Upper lobe of right lung (tissue), 1 donor: Measurements from ENCODE around the gene SLCO3A1. TPM values are rescaled to one million over a fixed set of nuclear protein-coding genes. Genes with fewer than 3 reads are reported as not detected.

ENCODE experiments used
- ATAC-seq: fragments of 200-7000 bp; cut with Tn5 transposase; one replicate; pipeline ENCODE4 v1.9.1; 2020; ENCODE audit warnings: mild to moderate bottlenecking, moderate library complexity
- DNase-seq: peaks from one replicate; pipeline ENCODE4 v3.0.0-alpha.2; 2020
- H3K27ac ChIP-seq: fragments of 200-600 bp; one replicate; pipeline ENCODE4 v1.8.0; 2022
- H3K27me3 ChIP-seq: fragments of 200-600 bp; one replicate; pipeline ENCODE4 v1.8.0; 2022; ENCODE audit warnings: mild to moderate bottlenecking
- H3K36me3 ChIP-seq: fragments of 200-600 bp; one replicate; pipeline ENCODE4 v1.8.0; 2022
- H3K4me1 ChIP-seq: fragments of 200-600 bp; one replicate; pipeline ENCODE4 v1.8.0; 2022
- H3K4me3 ChIP-seq: fragments of 200-600 bp; one replicate; pipeline ENCODE4 v1.8.0; 2022; ENCODE audit warnings: mild to moderate bottlenecking
- H3K9me3 ChIP-seq: fragments of 200-600 bp; one replicate; pipeline ENCODE4 v1.8.0; 2022
- intact Hi-C: fragments of 100-400 bp; cut with DNase I; formaldehyde crosslinking; loops from one replicate; pipeline ENCODE4 v1.11.0; 2022
- total RNA-seq: library from RNA; stranded (reverse); fragmentation: NEBNext Ultra II Directional; extraction: Animal tissue kit (Norgen Biotek cat#: 25700); gene quantifications from one replicate; pipeline ENCODE4 v1.2.1, GENCODE V29; 2021
- TF ChIP-seq, protein P1 (sequence below): fragments of 200-600 bp; IDR thresholded peaks from one replicate; pipeline ENCODE4 v1.8.0; 2022; ENCODE audit warnings: antibody characterized with exemption
- donor health status: DM: no; HTN: yes; CAD: no; lungs with severe emphysema.

The SLCO3A1 gene
- total RNA-seq, 1 donor from 2014 or later, result 50.6 TPM

DNA sequence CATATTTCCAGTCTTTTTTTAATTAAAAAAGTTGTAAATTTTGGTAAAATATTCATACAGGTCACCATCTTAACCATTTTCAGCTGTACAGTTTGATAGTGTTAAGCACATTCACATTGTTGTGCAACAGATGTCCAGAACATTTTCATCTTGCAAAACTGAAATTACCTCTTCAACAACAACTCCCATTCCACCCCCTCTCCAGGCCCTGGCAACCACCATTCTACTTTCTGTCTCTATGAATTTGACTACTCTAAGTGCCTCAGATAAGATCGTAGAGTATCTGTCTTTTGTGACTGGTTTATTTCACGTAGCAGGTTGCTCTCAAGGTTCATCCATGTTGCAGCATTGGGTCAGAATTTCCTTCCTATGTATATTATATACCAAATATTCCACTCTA lies 76.0 kb downstream of the SLCO3A1 start:
- TF ChIP-seq, protein P1, sequence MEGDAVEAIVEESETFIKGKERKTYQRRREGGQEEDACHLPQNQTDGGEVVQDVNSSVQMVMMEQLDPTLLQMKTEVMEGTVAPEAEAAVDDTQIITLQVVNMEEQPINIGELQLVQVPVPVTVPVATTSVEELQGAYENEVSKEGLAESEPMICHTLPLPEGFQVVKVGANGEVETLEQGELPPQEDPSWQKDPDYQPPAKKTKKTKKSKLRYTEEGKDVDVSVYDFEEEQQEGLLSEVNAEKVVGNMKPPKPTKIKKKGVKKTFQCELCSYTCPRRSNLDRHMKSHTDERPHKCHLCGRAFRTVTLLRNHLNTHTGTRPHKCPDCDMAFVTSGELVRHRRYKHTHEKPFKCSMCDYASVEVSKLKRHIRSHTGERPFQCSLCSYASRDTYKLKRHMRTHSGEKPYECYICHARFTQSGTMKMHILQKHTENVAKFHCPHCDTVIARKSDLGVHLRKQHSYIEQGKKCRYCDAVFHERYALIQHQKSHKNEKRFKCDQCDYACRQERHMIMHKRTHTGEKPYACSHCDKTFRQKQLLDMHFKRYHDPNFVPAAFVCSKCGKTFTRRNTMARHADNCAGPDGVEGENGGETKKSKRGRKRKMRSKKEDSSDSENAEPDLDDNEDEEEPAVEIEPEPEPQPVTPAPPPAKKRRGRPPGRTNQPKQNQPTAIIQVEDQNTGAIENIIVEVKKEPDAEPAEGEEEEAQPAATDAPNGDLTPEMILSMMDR, result no peak
- Histone ChIP-seq H3K4me1 (peaks cover 39% of the 10 kb centered on the region), H3K9me3 (no peaks in the 10 kb centered on the region), H3K36me3 (no peaks in the 10 kb centered on the region), H3K27ac (peak overlapping the region; percentile 44), H3K4me3 (no peak overlapping the region), H3K27me3 (no peaks in the 10 kb centered on the region)
- intact Hi-C loops, result no loop called here
- DNase-seq (no peak), ATAC-seq (peak; percentile 45)

DNA sequence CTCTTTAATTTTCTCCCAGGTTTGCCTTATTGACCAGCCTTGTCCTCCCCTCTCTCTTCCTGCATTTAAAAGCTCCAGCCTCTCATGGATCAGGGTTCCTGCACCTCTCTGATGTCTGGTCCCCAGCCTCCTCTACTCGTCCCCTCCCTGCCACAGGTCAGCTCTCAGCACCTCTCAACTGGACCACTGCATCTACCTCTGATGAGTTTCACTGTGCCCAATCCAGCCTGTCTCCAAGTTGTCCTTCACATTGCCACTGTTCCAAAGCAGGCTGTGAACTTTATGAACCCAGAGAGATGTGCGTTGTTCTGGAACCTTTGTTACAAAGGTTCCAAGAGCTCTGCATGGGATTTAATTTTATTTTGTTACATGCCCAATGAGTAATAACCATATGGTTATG lies 76.6 kb downstream of the SLCO3A1 start:
- Histone ChIP-seq H3K27me3 (no peaks in the 10 kb centered on the region), H3K4me1 (peaks cover 39% of the 10 kb centered on the region), H3K27ac (peak overlapping the region; percentile 24), H3K4me3 (no peak overlapping the region), H3K36me3 (no peaks in the 10 kb centered on the region), H3K9me3 (no peaks in the 10 kb centered on the region)
- TF ChIP-seq, protein P1, result no peak
- intact Hi-C loops, result no loop called here
- no peak for ATAC-seq
- no peak for DNase-seq

DNA sequence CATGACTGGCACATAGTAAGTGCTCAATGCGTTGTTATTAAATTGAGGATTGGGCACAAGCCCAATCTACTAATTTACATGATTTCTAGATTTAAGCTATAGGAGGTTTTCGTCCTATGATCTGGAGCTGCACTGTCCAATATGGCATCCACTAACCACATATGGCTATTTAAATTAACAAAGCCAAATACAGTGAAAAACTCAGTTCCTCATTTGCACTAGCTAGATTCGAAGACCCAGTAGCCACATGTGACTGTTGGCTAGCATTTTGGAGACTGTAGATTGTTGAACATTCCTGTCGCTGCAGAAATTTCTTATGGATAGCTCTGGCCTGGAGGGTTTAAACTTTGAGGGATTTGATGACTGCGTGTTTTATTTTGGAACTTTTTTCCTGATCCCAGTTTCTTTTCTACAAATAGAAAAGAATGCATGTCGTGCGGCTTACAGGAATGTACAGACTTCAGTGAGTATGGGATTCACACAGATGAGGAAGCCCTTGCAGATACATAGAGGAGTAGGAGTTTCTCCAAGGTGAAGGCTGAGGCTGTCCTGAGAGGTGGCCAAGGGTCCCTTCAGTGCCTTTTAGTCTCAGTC lies 82.8 kb downstream of the SLCO3A1 start:
- Histone ChIP-seq H3K4me1 (peaks cover 45% of the 10 kb centered on the region), H3K27me3 (no peaks in the 10 kb centered on the region), H3K9me3 (no peaks in the 10 kb centered on the region), H3K4me3 (no peak overlapping the region), H3K36me3 (no peaks in the 10 kb centered on the region), H3K27ac (no peak overlapping the region)
- TF ChIP-seq, protein P1, result no peak
- ATAC-seq, result no peak
- intact Hi-C loops, result no loop called here
- no peak for DNase-seq

DNA sequence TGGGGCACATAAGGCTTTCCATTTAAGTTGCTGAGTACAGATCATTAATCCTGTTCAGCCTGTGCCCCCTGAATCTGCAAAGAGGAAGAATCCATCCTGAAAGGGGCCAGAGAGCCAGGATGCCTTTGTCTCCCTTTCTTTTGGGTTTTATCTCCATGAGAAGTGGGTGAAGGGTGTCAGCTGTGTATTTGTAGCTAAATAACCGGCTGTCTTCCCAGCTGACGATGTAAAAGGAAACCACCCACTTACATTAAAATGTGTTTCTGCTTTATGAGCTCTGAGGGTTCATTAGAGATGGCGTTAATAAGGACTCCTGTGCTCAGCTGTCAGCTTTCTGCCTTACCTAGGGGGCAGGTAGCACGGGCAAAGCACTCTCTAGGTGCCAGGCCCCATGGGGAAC lies 83.4 kb downstream of the SLCO3A1 start:
- Histone ChIP-seq H3K4me3 (no peak overlapping the region), H3K4me1 (peaks cover 48% of the 10 kb centered on the region), H3K36me3 (no peaks in the 10 kb centered on the region), H3K27ac (no peak overlapping the region), H3K27me3 (no peaks in the 10 kb centered on the region), H3K9me3 (no peaks in the 10 kb centered on the region)
- ATAC-seq (no peak), DNase-seq (no peak)
- intact Hi-C loops, result no loop called here
- TF ChIP-seq, protein P1, result no peak

DNA sequence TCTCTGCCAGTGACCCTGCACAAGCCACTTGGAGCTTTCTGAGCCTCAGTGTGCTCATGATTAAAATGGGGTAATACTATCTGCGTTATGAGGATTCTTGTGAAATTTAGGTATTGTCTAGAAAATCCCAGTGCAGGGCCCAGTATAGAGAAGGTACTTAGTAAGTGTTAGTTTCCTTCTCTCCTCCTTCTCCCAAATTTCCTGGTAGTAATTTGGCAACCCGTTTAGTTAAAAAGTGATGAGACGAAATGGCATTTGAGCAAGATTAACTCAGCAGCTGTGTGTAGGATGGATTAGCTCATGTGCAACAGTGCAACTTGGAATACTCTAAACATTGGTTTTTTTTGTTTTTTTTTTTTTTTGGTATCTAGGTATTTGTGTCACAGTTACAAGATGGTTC lies 84.6 kb downstream of the SLCO3A1 start:
- no peak overlapping the region for H3K4me3 ChIP-seq
- ATAC-seq (no peak), DNase-seq (no peak)
- no peaks in the 10 kb centered on the region for H3K9me3 ChIP-seq
- TF ChIP-seq, protein P1, result no peak
- intact Hi-C loops, result no loop called here
- H3K36me3 ChIP-seq, result no peaks in the 10 kb centered on the region
- no peaks in the 10 kb centered on the region for H3K27me3 ChIP-seq
- no peak overlapping the region for H3K27ac ChIP-seq
- H3K4me1 ChIP-seq, result peaks cover 60% of the 10 kb centered on the region

DNA sequence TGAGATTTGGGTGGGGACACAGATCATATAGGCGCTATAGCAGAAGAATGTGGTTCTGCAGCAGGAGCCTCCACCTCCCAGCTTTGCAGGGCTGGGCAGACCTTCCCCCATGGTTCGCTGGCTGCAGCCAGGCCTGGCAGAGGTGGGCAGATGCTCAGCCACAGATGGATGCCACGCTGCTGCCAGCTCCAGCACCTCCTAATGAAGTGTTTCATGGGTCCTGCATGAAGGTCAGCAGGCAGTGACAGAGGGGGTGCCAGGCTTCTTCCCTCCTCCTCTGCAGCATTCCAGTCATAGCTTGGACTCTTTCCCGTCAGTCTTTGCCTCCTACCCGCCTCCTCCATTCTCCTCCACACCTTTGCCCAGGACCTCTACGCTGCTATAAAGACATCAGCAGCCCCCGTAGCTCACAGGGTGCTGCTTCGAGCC lies 85.9 kb downstream of the SLCO3A1 start:
- no peaks in the 10 kb centered on the region for H3K36me3 ChIP-seq
- DNase-seq (no peak), ATAC-seq (peak; percentile 46)
- no peak overlapping the region for H3K4me3 ChIP-seq
- intact Hi-C loops, result no loop called here
- no peaks in the 10 kb centered on the region for H3K9me3 ChIP-seq
- H3K27me3 ChIP-seq, result no peaks in the 10 kb centered on the region
- peaks cover 73% of the 10 kb centered on the region for H3K4me1 ChIP-seq
- TF ChIP-seq, protein P1, result no peak
- peak overlapping the region; percentile 87 for H3K27ac ChIP-seq
